ENCODE results near the gene SP5.
"Not testable (repeated sequence)": the region's sequence is repeated elsewhere in the genome, so short reads cannot be mapped to it uniquely, and the experiment has no call there.

SP5 gene

DNA sequence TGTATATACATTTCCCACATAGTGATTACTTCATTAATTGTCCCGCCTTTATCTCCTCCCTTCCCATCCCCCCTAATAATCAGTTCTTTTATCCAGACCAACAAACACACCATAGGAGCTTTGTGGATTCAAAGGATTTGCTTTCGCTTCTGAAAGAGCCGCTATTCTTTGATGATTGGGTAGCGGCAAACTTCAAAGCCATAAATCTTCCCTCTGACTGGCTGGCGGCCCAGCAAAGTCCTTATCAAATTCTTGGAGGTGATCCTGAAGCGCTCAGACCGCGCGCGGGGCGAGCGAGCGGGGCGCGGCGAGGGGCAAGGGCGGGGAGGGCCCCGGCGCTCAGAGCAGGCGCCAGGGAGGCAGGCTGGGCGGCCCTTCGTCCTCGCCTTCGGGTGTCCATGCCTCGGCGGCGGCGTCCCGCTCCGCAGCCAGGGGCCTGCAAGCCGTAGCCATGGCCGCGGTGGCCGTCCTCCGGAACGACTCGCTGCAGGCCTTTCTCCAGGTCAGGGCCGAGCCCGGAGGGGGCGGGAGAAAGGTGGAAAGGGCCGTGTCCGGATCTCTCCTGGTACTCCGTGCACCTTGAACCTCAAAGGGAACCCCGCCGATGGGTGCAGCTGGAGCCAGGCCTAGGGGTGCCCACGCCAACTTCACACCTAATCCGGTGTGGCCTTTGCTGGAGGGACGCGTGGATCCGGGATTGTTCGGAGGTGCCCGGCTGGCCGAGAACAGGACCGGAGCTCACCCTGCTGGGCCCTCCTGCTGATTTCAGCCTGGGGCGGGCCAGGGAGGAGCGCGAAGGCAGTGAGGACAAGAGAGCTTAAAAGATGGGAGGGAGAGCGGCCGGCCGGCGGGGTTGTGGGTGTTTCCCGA lies at the start of gene SP5:
TSS of gene SP5 (plus strand) at position 276 of the 870 bp plus-strand sequence. CDS start at position 452, 176 bp downstream.
- DNase-seq (ENCODE audit: low read depth in 2 of 2) = no peak

DNA sequence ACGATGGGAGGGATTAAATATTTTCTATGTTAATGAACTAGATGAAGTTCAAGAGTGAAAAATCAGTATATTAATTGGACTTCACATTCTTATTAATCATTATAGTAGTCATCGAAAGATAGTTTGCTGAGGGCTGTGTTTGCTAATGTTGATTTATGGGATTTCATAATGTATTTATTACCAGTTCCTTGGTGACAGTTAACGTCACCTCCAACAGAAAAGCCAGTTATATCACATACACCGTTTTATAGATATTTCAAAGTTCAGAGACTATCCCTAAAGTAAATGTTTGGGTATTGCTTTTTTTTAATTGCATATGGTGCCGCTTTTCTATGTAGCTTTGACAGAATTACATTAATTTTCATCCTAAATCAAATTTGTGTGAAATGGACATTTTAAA lies 49.4 kb upstream of the SP5 start:
- no peak for DNase-seq (ENCODE audit: low read depth in 2 of 2)

DNA sequence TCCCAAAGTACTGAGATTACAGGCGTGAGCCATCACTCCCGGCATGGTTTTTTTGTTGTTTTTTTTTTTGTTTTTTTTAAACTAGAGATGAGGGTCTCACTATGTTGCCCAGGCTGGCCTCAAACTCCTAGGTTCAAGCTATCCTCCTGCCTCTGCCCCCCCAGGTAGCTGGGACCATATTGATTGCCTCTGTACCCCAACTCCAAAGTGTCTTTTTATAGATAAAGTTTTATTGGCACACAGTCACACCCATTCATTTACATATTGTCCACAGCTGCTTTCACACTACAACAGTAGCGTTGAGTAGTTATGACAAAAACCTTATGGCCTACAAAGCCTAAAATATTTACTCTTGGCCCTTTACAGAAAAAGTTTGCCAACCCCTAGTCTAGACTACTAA lies 45.2 kb upstream of the SP5 start:
- no peak for DNase-seq (ENCODE audit: low read depth in 2 of 2)

GRCh38 chr2:170670651-170671050 lies 44.5 kb upstream of the SP5 start:
- DNase-seq (ENCODE audit: low read depth in 2 of 2) = no peak

DNA sequence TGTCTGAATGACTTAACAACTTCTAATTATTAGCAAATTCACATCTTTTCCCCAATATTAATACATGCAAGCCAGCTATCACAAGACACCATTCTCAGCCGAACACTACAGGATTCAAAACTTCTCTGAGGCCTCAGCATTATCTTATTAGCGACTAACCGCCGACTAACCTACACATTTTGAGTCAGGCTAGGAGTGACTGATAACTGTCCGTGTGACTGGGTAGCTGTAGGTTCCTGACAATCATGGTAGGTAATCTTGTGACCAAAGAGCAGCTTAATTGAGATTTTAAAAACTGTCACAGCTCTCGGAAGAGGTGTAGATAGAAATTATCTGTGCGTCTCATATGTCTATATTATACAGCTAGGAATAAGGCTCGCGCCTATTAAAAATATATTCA lies 44.1 kb upstream of the SP5 start:
- DNase-seq (ENCODE audit: low read depth in 2 of 2) = no peak

DNA sequence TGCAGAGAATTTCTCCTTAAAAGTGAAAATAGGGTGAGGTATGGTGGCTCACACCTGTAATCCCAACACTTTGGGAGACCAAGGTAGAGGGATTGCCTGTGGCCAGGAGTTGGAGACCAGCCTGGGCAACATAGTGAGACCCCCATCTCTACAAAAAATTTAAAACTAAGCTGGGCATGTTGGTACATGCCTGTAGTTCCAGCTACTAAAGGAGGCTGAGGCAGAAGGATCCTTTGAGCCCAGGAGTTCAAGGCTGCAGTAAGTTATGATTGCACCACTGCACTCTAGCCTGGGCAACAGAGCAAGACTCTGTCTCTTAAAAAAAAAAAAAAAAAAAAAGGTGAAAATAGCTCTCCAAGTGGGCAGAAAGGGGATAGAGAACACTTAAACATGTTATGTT lies 40.9 kb upstream of the SP5 start:
- not testable (repeated sequence) for DNase-seq (ENCODE audit: low read depth in 2 of 2)

DNA sequence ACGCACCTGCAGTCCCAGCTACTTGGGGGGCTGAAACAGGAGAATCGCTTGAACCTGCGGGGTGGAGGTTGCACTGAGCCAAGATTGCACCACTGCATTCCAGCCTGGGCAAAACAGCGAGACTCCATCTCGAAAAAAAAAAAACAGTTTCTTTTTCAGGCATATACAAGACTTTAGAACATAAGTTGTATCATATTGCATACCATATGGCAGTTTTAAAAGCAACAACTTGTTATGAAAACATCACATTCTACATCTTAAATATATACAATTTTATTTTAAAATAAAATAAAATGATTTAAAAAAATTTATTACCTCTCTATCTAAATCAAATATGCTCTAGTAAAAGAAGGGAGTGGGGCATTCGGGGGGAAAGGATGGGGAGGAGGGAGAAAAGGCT lies 39.4 kb upstream of the SP5 start:
- DNase-seq (ENCODE audit: low read depth in 2 of 2) = no peak

DNA sequence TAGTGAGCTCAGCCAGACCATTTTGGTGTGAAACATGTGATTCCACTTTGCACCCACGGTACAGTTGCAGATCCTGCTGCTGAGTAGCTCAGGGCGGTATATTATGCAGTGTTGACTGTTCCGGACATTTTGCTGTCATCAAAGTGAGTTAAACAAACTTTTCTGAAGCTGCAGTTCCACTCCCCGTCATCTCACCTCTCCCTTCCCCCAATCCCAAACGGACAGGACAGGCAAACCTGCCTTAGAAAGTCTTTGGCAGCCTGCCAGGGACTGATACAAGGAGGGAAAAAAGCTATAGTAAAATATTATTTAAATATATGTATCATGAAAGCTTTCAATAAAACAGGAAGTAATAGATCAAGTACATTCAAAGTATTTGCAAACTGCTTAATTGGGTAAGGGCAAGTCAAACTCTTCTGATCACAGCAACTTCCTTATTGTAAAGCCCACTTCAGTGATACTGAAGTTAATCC lies 35.5 kb upstream of the SP5 start:
- DNase-seq (ENCODE audit: low read depth in 2 of 2) = no peak

DNA sequence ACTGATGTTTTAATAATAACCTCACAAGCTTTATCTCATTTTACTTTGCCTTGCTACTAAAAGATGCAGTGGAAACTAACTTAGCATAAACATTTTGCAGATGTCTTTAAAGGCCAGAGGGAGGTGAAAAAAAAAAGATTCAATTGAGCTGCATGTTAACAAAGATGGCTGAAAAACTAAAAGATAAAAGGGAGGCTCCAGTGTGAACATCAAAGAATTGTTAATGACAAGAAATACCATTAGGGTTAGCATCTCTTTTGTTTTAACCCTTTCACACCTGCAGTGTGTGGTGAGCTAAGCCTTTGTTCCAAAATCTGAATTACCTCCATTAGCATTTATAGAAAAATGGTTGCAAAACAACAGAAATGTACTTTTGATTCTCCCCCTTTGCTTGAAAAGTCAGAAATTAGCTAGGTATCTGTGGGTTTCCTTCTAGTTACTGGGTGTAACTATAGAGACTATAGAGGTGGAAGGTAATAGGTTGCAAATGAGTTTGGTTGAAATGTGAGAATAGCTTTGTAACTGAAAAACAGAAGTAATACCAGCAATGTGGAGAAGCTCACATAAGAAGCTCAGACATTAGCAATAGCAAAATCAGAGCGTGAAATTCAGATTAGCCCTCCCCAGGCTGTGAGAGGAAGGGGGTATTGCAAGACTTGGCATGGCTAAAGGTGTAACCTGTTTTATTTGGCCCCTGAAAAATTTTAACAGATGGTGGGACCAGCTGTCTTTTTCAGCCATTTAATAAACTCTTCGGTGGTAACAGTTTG lies 34.8 kb upstream of the SP5 start:
- no peak for DNase-seq (ENCODE audit: low read depth in 2 of 2)

DNA sequence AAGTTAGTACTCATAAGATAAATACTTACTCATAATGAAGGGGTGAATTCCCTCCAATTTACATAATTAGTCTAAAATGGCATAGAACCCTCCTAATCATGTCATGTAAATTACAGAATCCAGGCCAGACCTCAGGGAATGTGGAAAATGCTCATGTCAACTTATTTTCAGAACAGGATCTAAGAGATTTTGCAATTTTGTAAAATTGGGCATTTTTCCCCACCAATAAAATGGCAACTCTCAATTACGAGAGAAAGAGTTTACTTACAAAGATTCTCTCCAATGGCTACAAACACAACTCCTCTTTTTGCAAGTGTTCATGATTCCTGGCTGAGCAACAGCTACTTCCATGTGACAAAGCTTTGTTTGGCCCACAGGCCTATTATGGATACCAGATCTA lies 33.8 kb upstream of the SP5 start:
- no peak for DNase-seq (ENCODE audit: low read depth in 2 of 2)

DNA sequence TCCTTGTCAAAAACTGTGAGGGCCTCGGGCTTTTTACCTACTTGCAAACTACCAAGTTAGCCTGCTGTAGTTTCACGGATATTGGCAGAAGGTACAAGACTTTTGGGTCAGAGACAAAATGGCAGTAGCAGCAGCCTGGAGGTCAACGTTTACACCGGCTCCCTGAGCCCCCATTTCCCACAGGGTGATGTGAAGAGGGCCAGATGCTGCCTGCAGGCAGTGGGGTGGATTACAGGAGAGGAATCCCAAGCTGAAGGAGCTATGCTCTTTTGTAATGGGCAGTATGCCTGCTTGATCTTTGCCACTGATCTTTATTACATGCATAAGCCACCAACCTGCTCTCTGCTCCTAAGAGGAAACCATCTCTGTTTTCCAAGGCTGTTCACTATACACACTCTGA lies 29.5 kb upstream of the SP5 start:
- no peak for DNase-seq (ENCODE audit: low read depth in 2 of 2)

- no peak for DNase-seq (ENCODE audit: low read depth in 2 of 2)
Measured at GRCh38 chr2:170689481-170689880, 25.7 kb upstream of the SP5 start.

DNA sequence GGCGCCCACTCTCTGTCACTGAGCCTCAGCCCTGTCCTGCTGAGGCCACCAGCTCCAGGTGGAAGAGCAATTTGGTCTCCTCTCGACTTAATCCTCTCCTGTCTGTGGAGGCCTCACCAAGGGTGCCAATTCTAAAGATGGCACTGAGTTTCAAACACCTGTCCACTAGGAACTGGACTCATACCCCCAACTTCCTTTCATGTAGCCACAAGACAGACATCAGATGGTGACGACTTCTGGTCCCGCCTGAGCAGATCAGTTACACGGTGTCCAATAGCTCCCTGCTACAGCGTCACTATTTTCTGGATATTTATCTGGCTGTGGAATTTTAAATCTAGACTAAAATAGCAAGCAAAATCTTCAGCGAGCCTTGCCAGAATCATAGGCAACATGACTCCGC lies 24.5 kb upstream of the SP5 start:
- DNase-seq (ENCODE audit: low read depth in 2 of 2) = no peak

DNA sequence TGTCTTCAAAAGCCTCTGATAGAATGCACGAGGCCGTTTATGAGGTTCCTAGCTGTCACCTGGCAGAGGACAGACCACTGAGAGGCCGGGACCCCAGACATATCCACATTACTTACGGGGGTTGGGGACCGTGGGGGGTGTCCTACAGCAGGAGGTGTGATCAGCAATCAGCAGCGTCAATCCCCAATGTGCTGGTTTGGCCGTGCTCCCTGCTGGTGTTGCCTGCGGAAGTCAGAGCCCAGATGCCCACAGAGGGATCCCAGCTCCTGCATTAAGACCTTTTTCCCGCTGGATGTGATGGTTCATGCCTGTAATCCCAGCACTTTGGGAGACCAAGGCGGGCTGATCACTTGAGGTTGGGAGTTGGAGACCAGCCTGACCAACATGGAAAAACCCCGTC lies 20.8 kb upstream of the SP5 start:
- no peak for DNase-seq (ENCODE audit: low read depth in 2 of 2)

- DNase-seq (ENCODE audit: low read depth in 2 of 2) = no peak
Measured at GRCh38 chr2:170695521-170696410, 19.4 kb upstream of the SP5 start.

- no peak for DNase-seq (ENCODE audit: low read depth in 2 of 2)
Measured at GRCh38 chr2:170696948-170697347, 18.2 kb upstream of the SP5 start.

DNA sequence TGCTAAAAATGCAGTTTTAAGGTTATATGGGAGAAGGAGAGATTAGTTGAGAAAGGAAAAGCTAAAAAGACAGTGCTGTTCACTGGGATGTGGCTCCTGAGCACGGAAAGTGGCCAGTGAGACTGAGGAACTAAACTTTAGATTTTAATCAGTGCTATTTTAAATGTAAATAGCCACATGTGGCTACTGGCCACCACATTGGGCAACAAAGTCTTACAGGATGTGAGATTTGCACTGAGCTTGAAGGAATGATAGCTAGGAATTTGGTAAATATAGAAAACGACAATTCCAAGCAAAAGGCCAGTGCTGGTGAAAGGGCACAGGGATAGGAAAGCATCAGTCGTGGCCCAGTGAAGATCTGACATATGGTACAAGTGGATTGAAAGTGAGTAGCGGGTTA lies 14.1 kb upstream of the SP5 start:
- DNase-seq (ENCODE audit: low read depth in 2 of 2) = no peak

DNA sequence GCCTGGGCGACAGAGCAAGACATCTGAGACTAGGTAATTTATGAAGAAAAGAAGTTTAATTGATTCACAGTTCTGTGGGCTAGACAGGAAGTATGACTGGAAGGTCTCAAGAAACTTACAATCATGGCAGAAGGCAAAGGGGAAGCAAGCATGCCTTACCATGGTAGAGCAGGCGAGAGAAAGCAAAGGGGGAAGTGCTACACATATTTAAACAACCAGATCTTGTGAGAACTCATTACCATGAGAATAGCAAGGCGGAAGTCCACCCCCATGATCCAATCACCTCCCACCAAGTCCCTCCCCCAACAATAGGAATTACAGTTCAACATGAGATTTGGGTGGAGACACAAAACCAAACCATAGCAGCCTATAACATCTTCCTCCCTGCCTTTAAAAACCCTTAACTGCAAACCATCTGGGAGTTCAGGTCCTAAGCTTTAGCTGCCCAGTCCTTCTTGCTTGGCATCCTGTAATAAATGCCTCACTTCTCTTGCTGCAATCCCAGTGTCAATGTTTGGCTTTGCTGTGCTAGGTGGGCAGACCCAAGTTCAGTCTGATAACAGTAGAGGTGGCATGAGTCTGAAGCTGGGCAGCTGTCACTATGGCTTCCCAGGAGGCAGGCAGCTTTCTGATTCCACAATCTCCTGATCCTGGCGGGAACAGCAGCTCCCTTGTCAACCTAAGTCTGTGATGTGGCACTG lies 11.2 kb upstream of the SP5 start:
- no peak for DNase-seq (ENCODE audit: low read depth in 2 of 2)

DNA sequence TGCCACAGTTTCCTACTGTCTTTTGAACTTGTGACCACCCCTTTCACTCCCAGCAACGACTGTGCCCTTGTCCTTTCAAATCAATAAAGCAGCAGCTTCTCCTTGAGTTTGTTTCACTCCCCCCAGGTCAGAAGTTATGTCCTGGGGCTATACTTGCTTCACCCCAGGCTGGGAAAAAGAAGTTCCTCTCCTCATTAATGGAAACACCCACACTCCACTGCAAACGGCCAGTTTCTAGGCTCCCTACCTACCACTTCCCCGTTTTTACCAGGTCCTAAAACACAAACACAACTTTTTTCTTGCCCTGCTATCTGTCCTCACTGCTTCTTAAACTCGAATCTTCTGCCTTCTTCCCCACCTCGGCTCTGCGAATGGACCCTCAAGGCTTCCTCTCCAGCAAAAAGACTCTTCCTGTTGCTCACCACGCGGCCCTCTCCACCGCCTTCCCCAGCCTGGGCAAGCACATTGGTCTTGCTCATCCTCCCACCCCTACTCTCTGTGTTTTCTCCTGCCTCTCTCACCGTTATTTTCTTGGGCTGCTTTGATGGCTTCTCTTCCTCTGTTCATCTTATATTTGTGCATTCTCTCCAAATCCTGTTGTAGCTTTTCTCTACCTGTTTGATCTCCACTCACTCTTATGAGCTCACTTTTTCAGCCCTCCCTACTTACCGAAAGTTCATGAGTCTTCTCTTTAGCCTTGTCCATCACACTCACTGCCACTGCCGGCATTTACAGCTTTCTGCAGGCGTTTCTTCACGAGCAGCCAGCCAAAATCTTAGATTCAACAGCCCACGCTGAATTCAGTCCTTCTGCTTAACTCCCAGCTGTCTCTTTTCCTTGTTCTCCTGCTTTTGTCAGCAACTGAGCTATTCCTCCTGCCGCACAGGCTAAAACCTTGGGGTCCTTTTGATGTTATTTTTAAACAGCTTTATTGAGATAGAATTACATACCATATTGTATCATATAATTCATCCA lies 7.0 kb upstream of the SP5 start:
- no peak for DNase-seq (ENCODE audit: low read depth in 2 of 2)

- no peak for DNase-seq (ENCODE audit: low read depth in 2 of 2)
Measured at GRCh38 chr2:170710609-170710979, 4.5 kb upstream of the SP5 start.

Data from fibroblast of skin of left quadriceps (primary cell).